GM12865 (cell line): ENCODE results near the gene ARHGEF11.

ENCODE experiments used
- DNase-seq: peaks from one replicate; pipeline ENCODE4 v3.0.0; 2010; ENCODE audit warnings: low read depth
- H3K4me3 ChIP-seq: 2 replicates; pipeline ENCODE4 v1.5.1; 2011; ENCODE audit warnings: mild to moderate bottlenecking, low read depth, low read length, control low read depth
- TF ChIP-seq, protein P1 (sequence below): IDR thresholded peaks from 2 replicates; pipeline ENCODE4 v1.5.1; 2011; ENCODE audit warnings: low read length, control low read depth, low read depth, inconsistent platforms; ENCODE audit not compliant: insufficient read depth; ENCODE audit errors: missing control alignments

Gene ARHGEF11

DNA sequence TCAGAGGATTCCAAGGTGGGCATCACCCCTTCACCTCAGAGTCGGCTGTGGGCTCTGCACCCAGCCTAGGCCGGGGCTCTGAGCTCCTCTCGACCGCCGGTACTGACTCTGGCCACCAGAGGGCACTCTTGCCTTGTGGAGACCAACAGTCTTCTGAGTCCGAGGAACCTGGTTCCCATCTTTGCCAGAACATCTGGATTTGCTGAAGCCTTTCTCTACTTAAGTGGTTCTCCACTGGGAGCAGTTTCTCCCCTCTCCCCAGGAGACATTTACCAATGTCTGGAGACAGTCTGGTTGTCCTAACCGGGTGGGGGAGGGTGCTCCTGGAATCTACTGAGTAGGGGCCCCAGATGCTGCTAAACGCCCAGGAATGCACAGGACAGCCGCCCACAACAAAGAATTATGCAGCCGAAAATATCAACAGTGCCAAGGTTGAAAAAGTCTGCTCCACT, 44.7 kb upstream of the ARHGEF11 start:
- TF ChIP-seq, protein P1, sequence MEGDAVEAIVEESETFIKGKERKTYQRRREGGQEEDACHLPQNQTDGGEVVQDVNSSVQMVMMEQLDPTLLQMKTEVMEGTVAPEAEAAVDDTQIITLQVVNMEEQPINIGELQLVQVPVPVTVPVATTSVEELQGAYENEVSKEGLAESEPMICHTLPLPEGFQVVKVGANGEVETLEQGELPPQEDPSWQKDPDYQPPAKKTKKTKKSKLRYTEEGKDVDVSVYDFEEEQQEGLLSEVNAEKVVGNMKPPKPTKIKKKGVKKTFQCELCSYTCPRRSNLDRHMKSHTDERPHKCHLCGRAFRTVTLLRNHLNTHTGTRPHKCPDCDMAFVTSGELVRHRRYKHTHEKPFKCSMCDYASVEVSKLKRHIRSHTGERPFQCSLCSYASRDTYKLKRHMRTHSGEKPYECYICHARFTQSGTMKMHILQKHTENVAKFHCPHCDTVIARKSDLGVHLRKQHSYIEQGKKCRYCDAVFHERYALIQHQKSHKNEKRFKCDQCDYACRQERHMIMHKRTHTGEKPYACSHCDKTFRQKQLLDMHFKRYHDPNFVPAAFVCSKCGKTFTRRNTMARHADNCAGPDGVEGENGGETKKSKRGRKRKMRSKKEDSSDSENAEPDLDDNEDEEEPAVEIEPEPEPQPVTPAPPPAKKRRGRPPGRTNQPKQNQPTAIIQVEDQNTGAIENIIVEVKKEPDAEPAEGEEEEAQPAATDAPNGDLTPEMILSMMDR, result peak; percentile 90
- H3K4me3 ChIP-seq, result no peak overlapping the region
- DNase-seq, result peak; percentile 80

DNA sequence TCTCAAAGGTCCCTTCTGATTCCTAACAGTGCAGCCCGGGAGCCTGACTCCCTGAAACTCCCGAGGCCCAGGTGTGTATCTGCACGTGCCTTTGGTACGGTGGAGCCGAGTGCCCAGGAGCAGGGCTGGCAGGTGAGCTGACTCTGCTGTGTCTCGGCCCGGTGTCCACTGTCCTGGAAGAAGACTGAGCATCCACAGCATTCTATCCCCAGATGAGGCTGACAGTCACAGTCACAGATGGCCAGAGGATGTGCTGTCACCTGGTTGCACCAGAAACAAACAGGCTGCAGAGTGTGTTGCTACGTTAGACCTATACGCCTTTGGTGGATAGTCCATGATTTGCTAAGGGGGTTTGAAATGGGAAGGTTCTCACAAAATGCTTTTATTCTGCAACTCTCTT, 44.2 kb upstream of the ARHGEF11 start:
- no peak for DNase-seq
- no peak overlapping the region for H3K4me3 ChIP-seq
- TF ChIP-seq, protein P1, result no peak

DNA sequence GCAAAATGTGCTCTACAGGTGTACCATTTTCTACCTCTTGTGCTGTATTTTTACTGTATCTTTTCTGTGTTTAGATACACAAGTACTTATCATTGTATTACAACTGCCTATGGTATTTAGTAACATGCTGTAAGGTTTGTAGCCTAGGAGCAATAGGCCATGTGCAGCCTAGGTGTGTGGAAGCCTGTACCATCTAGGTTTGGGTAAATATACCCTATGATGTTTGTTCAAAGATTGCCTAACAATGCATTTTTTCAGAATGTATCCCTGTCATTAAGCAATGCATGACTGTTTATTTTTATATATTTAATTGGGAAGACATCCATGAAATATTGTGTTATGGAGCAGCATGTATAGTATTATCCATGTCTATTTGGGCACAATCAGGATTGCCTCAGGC, 43.1 kb upstream of the ARHGEF11 start:
- TF ChIP-seq, protein P1, result no peak
- no peak for DNase-seq
- no peak overlapping the region for H3K4me3 ChIP-seq

DNA sequence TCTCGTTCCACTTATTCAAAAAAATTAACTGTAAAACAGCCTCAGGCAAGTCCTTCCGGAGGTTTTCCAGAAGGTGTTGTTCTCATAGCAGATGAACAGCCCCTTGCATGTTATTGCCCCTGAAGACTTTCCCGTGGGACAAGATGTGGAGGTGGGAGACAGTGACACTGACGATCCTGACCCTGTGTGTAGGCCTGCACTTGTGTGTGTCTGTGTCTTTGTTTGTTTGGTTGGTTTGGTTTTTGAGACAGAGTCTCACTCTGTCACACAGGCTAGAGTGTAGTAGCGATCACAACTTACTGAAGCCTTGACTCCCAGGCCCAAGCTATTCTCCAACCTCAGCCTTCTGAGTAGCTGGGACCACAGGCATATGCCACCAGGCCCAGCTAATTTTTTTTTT, 41.5 kb upstream of the ARHGEF11 start:
- TF ChIP-seq, protein P1, result no peak
- DNase-seq, result no peak
- no peak overlapping the region for H3K4me3 ChIP-seq

DNA sequence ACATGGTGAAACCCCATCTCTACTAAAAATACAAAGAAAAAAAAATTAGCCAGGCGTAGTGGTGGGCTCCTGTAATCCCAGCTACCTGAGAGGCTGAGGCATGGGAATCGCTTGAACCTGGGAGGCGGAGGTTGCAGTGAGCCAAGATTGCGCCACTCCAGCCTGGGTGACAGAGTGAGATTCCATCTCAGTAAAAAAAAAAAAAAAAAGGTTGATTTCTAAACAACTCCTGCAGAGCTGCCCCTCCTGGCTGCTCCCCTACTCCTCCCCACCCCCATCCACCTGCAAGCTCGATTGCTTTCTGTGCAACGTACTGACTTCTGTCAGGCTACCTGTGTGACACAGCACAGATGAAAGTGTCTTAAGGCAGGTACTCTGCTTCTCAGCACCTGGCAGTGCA, 40.8 kb upstream of the ARHGEF11 start:
- no peak for DNase-seq
- no peak overlapping the region for H3K4me3 ChIP-seq
- TF ChIP-seq, protein P1, result no peak

DNA sequence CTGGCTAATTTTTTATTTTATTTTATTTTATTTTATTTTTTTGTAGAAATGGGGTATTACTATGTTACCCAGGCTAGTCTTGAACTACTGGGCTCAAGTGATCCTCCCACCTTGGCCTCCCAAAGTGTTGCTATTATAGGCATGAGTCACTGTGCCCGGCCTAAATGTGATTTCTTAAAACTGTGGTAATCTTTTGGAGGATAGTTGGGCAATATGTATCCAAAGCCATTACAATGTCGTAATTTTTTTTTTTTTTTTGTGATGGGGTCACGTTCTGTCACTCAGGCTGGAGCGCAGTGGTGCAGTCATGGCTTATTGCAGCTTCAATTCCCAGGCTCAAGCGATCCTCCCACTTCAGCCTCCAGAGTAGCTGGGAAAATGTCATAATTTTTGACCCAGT, 39.9 kb upstream of the ARHGEF11 start:
- no peak overlapping the region for H3K4me3 ChIP-seq
- TF ChIP-seq, protein P1, result no peak
- no peak for DNase-seq

DNA sequence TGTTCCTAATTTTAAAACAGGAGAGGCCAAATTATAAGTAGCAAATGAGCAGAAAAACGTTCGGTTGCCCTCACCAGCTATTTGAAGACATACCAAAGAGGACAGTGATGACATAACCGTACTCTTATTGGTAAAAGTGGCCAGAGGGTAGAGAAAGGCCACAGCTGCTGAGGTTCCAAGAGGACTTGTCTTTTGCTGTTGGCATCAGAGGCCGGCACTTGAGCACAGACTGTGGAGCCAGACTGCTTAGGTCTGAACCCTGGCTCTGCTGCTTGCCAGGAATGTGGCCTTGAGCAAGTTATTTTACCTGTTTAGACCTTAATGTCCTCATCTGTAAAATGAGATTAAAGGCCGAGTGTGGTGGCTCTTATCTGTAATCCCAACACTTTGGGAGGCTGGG, 39.2 kb upstream of the ARHGEF11 start:
- no peak for DNase-seq
- TF ChIP-seq, protein P1, result no peak
- H3K4me3 ChIP-seq, result no peak overlapping the region
